GM21515 (cell line): ENCODE data around the gene DYNC1LI1.

Experiments
- ATAC-seq: cut with Tn5 transposase; IDR thresholded peaks from one replicate; pipeline ENCODE4 v1.9.1; 2021; ENCODE audit not compliant: unreplicated experiment

The DYNC1LI1 gene

DNA sequence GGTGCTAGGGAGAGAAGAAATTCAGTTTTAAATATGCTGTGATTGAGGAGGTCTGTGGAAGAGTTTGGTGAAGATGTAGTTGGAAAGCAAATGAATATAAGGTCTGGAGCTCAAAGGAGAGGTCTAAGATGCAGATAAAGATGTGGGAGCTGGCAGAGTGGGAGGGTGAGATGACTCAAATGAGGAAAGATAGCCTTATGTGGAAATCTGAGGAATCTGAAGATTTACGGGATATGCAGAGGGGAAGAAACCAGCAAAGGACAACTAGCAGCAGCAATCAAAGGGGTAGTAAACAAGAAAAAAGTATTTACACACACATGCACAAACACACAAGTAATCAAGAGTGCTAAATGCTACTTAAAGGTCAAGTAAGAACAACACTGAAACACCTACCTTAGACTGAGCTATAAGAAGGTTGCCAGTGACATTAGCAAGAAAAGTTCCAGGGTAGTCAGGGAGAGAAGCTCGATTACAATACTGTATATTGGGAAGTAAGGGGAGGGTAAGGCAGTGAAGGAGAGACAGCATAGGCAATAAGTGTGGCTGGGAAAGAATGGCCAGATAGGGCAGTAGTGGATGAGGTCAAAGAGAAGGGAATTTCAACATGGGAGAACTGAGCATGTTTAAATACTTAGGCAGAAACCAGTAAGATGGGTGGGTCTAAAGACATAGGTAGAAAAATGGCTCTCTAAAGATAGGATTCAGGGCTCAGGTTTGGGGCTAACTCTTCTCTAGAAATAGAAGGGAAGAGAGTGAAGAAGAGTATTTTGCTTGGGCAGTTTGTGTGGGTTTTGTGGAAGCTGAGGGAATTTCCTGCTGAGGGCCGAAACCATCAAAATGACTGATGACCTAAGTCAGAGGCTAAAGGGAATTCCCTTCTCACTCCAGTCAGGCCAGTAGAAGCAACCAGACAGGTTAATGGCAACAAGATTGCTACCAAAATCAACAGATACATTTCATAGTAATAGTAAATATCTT, 76.9 kb downstream of the DYNC1LI1 start:
- ATAC-seq: peak; percentile 62

DNA sequence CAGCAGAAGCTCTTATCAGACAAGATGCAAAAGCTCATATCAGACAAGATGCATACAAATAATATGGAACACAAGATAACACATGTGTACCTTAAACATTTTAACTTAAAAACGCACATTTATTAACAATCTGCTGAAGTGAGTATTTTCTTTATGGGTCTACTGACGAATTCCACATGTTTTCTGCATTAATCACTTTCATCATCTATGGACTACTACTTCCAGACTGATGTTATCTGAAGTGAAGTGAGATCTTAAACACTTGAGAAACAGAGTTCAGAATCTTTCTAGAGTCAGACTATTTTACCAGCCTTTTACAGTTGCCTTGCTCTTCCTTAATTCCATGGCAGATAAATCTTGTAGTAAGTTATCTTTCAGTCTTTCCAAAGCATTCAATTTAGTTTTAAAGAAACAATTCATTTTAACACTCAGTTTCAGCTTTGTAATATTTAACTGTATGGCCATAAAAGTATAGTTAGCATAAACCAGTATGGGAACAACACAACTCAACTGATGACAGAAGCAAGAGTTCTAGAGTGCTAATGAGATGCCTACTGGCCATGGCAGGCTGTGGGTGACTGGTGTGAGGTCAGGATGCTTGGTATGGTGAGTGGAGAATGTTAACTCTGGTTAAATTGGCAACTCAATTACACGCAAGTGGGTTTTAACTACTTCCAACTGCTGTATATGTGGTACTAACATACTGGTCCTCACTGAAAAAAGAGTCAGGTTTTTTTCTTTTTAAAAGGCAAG, 77.8 kb downstream of the DYNC1LI1 start:
- ATAC-seq: no peak

DNA sequence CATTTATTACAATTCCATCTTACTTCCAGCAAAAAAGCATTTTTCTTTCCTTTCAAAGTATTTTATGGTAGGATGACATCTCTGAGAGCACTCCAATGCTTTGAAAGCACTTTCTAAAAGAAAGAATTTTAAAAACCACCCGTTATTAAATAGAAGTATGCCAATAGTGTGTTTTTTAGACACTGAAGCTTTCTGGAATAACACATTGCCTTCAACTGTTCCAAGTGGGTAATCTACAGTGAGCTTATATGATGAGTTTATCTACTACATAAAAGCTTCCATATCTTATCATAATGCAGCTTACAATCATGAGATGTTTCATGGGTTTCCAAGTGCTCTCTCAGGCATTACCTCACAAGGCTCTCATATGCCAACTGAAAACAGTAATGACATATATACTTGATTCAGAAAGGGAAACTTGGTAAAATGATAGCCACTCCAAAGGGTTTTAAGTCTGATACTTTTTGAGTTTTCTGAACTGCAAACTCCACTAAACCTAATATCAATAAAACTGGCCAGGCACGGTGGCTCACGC, 82.1 kb downstream of the DYNC1LI1 start:
- no peak for ATAC-seq

DNA sequence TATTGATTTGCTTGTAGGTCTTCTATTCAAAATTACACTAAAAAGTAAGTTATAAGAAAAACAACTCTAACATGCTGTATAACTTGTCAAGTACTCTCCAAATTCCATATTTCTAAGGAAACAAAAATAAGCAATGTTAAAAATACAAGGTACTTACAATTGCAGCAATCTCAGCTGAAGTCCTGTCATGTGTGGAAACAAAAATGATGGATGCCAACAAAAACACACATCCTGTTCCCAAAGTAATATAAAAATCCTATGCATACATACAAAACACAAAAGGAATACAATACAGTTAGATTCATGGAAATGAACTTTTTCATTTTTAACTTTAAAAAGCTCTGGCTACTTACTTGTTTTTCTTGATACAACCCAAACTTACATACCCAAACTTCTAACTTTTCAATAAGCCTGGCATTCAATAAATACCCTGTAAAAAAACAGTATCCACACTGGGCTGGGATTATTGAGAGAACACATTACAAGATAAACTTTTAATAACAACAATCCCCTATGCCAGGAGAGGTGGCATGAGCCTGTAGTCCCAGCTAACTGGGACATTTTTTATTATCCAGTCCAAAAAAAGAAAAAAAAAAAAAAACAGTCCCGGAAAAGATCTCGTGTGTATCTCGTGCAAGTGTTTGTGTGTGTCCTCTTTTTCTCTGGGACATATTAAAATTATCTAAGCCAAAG, 82.7 kb downstream of the DYNC1LI1 start:
- ATAC-seq: no peak

DNA sequence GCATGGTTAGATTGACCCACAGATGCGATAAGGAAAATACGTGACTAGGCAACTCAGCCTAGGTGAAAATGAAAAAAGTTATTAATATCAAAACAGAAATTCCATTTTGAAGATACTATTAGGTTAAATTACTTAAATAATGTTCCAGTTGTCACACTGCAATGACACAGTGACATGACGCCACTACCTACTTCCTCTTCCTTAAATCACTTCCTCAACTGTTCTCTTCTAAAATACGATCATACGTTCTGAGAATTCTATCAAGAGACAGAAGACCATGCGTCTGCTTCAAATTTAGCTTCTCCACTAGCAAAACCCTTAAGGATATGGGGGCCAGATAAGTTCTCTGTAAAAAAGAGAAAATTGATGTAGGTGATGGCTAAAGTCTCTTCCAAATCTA, 86.2 kb downstream of the DYNC1LI1 start:
- ATAC-seq: no peak

DNA sequence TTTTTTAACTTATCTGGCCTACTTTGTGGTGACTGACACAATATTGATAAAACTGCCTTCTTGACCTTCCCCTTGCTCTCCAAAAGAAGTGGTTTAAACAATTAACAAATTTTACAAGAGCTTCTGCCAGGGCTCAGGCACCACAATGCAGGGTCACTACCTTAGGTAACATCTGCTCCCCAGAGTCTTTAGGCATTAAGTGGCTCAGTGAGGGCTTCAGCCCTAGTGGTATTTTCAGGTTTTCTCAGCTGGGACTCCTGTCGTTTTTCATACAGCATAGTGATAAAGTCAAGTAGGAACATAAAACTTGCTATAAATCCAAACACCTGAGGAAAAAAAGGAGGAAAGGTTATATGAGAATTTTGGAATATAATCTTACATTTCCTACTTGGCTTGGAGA, 86.9 kb downstream of the DYNC1LI1 start:
- no peak for ATAC-seq

DNA sequence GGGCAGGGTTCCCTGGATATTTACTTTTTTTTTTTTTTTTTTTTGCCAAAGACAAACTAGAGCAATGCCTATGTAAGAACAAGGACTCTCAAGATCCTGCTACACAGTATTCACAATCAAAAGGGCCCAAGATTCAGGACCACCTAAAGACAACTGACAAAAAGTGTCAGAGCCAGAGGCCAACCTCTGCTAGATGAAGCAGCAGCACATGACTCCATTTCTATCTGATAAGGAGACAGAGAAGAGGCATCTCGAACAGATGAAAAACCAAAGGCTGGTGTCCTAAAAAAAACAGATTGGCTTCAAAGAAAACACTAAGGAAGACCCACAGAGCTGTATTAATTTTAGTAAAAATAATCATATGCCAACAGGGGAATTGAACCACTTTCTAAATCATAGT, 88.0 kb downstream of the DYNC1LI1 start:
- no peak for ATAC-seq

DNA sequence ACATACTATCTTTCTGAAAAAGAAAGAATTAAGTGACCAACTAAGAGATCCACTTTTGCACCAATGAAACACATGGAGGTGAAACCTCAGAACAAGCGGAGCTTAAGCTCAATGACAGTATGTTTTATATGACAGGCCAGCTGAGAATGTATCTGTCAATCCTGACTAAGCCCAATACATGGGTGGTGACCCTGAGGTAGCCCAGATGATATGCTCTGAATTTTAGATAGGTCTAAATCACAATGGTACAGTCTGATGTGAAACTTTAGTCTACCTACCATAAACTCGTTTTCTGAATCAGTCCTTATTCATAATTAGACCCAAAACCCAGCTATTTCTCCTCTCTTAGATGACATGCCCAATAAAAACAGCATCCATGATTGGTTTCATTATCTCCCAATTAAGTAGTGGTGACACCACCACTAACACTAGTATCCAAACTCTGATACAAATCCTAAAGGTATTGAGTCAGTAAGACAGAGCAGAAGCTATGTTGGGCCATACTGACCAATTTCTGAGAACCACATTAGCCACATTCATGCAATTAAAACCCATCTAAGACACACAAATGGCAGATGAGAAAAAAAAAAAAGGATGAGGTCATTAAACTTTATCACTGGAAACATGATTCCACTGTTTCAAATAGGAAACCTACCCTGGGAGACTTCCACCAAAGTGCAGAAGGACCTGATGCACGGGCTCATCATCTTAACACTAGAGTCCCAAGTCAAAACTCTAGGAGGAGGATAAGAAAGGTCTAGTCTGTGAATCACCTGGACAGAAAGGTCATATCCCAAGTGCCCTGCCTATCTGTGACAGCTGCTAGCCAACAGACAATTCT, 88.6 kb downstream of the DYNC1LI1 start:
- ATAC-seq: no peak

DNA sequence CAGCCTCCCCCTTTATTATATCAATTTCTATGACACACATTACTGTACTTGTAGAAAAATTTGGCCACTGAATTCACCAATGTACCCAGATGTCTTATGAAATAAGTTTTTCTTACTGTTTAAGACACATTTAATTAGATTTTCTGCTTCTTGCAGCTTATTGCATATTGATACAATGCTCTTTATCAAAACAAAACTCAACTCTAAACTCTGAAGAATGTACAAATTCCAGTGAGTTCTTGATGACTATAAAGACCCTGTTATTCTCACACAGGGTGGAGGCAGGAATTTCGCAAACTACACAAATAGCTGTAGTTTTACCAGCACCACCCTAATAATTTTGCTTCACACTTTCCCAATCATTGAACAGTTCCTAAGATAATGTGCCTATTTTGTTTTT, 90.1 kb downstream of the DYNC1LI1 start:
- ATAC-seq: no peak
